Astrocyte of the spinal cord (primary cell): ENCODE data around the gene NHERF1.

ENCODE experiments used
- DNase-seq: peaks from one replicate; pipeline ENCODE4 v3.0.0; 2011; ENCODE audit warnings: low read depth, low spot score
- H3K4me3 ChIP-seq: 2 replicates; pipeline ENCODE4 v1.5.1; 2011; ENCODE audit warnings: low read depth, mild to moderate bottlenecking, low read length, moderate library complexity
- in situ Hi-C: cut with HindIII; loops from 2 replicates; pipeline ENCODE4 v1.10.0; 2017; ENCODE audit warnings: low sequenced_read_pairs
- TF ChIP-seq, protein P1 (sequence below): IDR thresholded peaks from 2 replicates; pipeline ENCODE4 v1.5.1; 2012; ENCODE audit warnings: low read depth, mild to moderate bottlenecking, low read length, inconsistent platforms

NHERF1 gene

GRCh38 chr17:74712301-74712700, 36.1 kb upstream of the NHERF1 start:
- no peak overlapping the region for H3K4me3 ChIP-seq

DNA sequence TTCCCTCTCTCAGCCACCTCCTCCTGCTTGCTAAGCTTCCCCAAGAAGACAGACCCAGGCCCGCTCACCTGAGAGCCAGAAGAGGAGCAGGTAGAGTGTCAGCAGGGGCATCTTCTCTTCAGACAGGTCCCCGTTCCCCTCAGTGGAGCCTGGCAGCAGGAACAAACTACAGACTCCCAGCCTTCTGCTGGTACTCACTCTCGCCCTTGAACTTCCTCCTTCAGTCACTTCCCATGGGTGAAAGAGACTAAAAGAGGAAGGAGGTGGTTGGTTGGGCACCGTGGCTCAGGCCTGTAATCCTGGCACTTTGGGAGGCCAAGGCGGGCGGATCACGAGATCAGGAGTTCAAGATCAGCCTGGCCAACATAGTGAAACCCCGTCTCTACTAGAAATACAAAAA, 35.7 kb upstream of the NHERF1 start, which contains the start of gene CD300LF:
TSS of gene CD300LF (minus strand) at position 168 of the 400 bp plus-strand sequence. CDS start at position 111, 57 bp downstream.
- in situ Hi-C loops: no loop called here
- H3K4me3 ChIP-seq: no peak within 1 kb of the TSS
- DNase-seq: no peak
- TF ChIP-seq, protein P1, sequence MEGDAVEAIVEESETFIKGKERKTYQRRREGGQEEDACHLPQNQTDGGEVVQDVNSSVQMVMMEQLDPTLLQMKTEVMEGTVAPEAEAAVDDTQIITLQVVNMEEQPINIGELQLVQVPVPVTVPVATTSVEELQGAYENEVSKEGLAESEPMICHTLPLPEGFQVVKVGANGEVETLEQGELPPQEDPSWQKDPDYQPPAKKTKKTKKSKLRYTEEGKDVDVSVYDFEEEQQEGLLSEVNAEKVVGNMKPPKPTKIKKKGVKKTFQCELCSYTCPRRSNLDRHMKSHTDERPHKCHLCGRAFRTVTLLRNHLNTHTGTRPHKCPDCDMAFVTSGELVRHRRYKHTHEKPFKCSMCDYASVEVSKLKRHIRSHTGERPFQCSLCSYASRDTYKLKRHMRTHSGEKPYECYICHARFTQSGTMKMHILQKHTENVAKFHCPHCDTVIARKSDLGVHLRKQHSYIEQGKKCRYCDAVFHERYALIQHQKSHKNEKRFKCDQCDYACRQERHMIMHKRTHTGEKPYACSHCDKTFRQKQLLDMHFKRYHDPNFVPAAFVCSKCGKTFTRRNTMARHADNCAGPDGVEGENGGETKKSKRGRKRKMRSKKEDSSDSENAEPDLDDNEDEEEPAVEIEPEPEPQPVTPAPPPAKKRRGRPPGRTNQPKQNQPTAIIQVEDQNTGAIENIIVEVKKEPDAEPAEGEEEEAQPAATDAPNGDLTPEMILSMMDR: no peak

More at GRCh38 chr17:74712301-74712700, 36.1 kb upstream of the NHERF1 start:
- TF ChIP-seq, protein P1: no peak
- DNase-seq: no peak
- in situ Hi-C loops: no loop called here

DNA sequence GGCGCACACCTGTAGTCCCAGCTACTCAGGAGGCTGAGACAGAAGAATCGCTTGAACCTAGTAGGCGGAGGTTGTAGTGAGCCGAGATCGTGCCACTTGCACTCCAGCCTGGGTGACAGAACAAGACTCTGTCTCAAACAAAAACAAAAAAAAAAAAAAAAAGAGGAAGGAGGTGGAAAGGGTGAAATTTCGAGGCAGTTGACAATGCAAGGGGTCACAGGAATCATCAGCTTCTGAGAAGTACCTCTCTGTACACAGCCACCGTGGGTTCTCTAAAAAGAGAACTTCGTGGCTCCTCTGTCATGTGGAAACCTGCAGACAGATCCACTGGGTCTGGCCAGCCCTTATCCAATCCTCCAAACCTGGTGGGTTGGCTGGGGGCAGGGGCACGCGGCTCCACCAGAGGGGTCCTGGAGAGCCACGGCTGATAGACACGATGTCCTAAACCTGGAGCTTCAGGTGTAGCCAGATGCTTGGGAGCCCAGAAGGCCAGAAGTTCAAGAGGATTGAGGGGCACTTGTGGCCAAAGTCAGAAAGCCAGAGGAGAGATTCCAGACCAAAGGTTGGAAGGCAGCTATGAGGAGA, 35.2 kb upstream of the NHERF1 start:
- no peak overlapping the region for H3K4me3 ChIP-seq
- TF ChIP-seq, protein P1: no peak
- in situ Hi-C loops: no loop called here
- no peak for DNase-seq

DNA sequence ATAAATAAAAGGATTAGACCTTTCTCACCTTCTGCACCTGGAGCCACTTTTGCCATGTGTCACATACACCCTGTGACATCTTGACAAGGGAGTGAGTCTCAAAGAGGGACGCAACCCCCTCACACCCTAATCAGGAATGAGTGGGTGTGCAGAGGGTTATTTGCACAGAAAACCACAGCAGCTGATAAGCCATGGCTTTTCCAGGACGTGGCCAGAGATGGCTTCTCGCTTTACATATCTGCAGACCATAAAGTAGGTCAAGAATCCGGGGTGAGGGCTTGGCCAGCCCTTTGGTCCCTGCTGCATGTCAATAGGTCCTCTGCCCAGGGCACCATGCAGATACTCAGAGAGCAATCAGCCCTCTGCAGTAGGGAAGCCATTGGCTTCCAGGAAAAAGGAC, 33.3 kb upstream of the NHERF1 start:
- in situ Hi-C loops: no loop called here
- no peak for DNase-seq
- H3K4me3 ChIP-seq: no peak overlapping the region
- TF ChIP-seq, protein P1: no peak

- no peak for DNase-seq
- in situ Hi-C loops: no loop called here
- H3K4me3 ChIP-seq: no peak overlapping the region
- TF ChIP-seq, protein P1: no peak
Measured at GRCh38 chr17:74720506-74720905, 27.9 kb upstream of the NHERF1 start.

GRCh38 chr17:74722782-74723181, 25.6 kb upstream of the NHERF1 start:
- no peak overlapping the region for H3K4me3 ChIP-seq
- in situ Hi-C loops: no loop called here
- DNase-seq: no peak
- TF ChIP-seq, protein P1: no peak

- no peak for DNase-seq
- TF ChIP-seq, protein P1: no peak
Measured at GRCh38 chr17:74723891-74724290, 24.5 kb upstream of the NHERF1 start.

More at GRCh38 chr17:74723891-74724290, 24.5 kb upstream of the NHERF1 start:
- no peak overlapping the region for H3K4me3 ChIP-seq
- in situ Hi-C loops: no loop called here
